Measurements from ENCODE around the gene SNX18. TPM values are rescaled to one million over a fixed set of nuclear protein-coding genes. Genes with fewer than 3 reads are reported as not detected.

The SNX18 gene, protein sequence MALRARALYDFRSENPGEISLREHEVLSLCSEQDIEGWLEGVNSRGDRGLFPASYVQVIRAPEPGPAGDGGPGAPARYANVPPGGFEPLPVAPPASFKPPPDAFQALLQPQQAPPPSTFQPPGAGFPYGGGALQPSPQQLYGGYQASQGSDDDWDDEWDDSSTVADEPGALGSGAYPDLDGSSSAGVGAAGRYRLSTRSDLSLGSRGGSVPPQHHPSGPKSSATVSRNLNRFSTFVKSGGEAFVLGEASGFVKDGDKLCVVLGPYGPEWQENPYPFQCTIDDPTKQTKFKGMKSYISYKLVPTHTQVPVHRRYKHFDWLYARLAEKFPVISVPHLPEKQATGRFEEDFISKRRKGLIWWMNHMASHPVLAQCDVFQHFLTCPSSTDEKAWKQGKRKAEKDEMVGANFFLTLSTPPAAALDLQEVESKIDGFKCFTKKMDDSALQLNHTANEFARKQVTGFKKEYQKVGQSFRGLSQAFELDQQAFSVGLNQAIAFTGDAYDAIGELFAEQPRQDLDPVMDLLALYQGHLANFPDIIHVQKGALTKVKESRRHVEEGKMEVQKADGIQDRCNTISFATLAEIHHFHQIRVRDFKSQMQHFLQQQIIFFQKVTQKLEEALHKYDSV
- polyA plus RNA-seq (2013, experiment 1 of 2): 9.7 TPM
- polyA plus RNA-seq (2013, experiment 2 of 2): 10.2 TPM

GRCh38 chr5:54517512-54518145 lies at the start of gene SNX18:
Gene SNX18, plus strand, starts transcription at chr5:54517759. Its CDS starts 194 bp downstream, at chr5:54517953.
- DNase-seq (ENCODE audit: low spot score): peak; percentile 88
- Histone ChIP-seq H3K18ac (ENCODE audit: low read length) (peak within 1 kb of the TSS; percentile 93), H2AK5ac (ENCODE audit: low read depth, low read length) (peak within 1 kb of the TSS; percentile 82), H2BK5ac (ENCODE audit: low read length) (peak within 1 kb of the TSS; percentile 83), H3K79me1 (ENCODE audit: low read depth, low read length) (peaks cover 8% of the 10 kb centered on the region), H3K27ac (replicated peaks; ENCODE audit: low read length) (peak within 1 kb of the TSS; percentile 54), H3K14ac (ENCODE audit: low read length) (peak within 1 kb of the TSS; percentile 75), H4K91ac (ENCODE audit: low read depth, low read length, poor library complexity) (peak within 1 kb of the TSS; percentile 57), H2BK15ac (ENCODE audit: low read length) (peak within 1 kb of the TSS; percentile 24), H3K4ac (ENCODE audit: low read length) (no peak within 1 kb of the TSS), H3K23ac (ENCODE audit: low read depth, low read length, poor library complexity) (peak within 1 kb of the TSS; percentile 90), H2BK12ac (ENCODE audit: low read length) (peak within 1 kb of the TSS; percentile 63), H4K8ac (ENCODE audit: low read depth, low read length) (no peak within 1 kb of the TSS), H3K4me3 (ENCODE audit: low read length in 2 of 2) (peak within 1 kb of the TSS; percentile 64 to 96), H3K36me3 (replicated peaks in 1 of 2; ENCODE audit: control insufficient read depth in 2 of 2, insufficient read depth in 2 of 2, low read length in 2 of 2) (peaks cover 2 to 31% of the 10 kb centered on the region in 2 donors), H3K9ac (ENCODE audit: low read depth, low read length, poor library complexity) (peak within 1 kb of the TSS; percentile 83), H2BK120ac (ENCODE audit: low read depth, low read length) (no peak within 1 kb of the TSS), H3K4me2 (ENCODE audit: insufficient read depth, low read length, poor library complexity, severe bottlenecking) (peak within 1 kb of the TSS; percentile 75), H2AFZ (ENCODE audit: low read length) (peak within 1 kb of the TSS; percentile 87), H3K27me3 (ENCODE audit: control insufficient read depth in 3 of 3, insufficient read depth in 3 of 3, low read depth in 1 of 3, low read length in 3 of 3) (peaks cover 0 to 3% (median 0%) of the 10 kb centered on the region in 3 experiments), H3K9me3 (replicated peaks in 1 of 2; ENCODE audit: control insufficient read depth in 2 of 2, insufficient read depth in 1 of 2, low read depth in 1 of 2, low read length in 2 of 2) (peaks cover 6 to 11% of the 10 kb centered on the region in 2 donors), H3K4me1 (ENCODE audit: control insufficient read depth in 2 of 2, insufficient read depth in 1 of 2, low read depth in 1 of 2, low read length in 2 of 2) (peaks cover 20 to 27% of the 10 kb centered on the region in 2 donors)
- no CpG with 5 or more reads among the region's 88 CpGs for WGBS, 2 donors (ENCODE audit: extremely low coverage in 2 of 2, insufficient read length in 2 of 2, insufficient replicate concordance in 1 of 2)

GRCh38 chr5:54469622-54470021 lies 47.9 kb upstream of the SNX18 start:
- no peak overlapping the region for H3K27ac ChIP-seq (replicated peaks; ENCODE audit: low read length)
- H3K4me3 ChIP-seq (ENCODE audit: low read length in 2 of 2): no peak overlapping the region
- no peak overlapping the region for H2AK5ac ChIP-seq (ENCODE audit: low read depth, low read length)
- H4K8ac ChIP-seq (ENCODE audit: low read depth, low read length): no peak overlapping the region
- H3K4ac ChIP-seq (ENCODE audit: low read length): no peak overlapping the region
- H3K4me1 ChIP-seq (ENCODE audit: control insufficient read depth in 2 of 2, insufficient read depth in 1 of 2, low read depth in 1 of 2, low read length in 2 of 2): no peaks in the 10 kb centered on the region
- WGBS, 2 donors (ENCODE audit: extremely low coverage in 2 of 2, insufficient read length in 2 of 2, insufficient replicate concordance in 1 of 2): no CpG with 5 or more reads among the region's 2 CpGs
- no peak overlapping the region for H2BK12ac ChIP-seq (ENCODE audit: low read length)
- H3K9ac ChIP-seq (ENCODE audit: low read depth, low read length, poor library complexity): no peak overlapping the region
- no peak overlapping the region for H3K18ac ChIP-seq (ENCODE audit: low read length)
- no peak overlapping the region for H2BK15ac ChIP-seq (ENCODE audit: low read length)
- H2BK120ac ChIP-seq (ENCODE audit: low read depth, low read length): no peak overlapping the region
- no peak overlapping the region for H4K91ac ChIP-seq (ENCODE audit: low read depth, low read length, poor library complexity)
- no peaks in the 10 kb centered on the region for H3K79me1 ChIP-seq (ENCODE audit: low read depth, low read length)
- no peak overlapping the region for H3K4me2 ChIP-seq (ENCODE audit: insufficient read depth, low read length, poor library complexity, severe bottlenecking)
- no peaks in the 10 kb centered on the region for H3K27me3 ChIP-seq (ENCODE audit: control insufficient read depth in 3 of 3, insufficient read depth in 3 of 3, low read depth in 1 of 3, low read length in 3 of 3)
- H3K23ac ChIP-seq (ENCODE audit: low read depth, low read length, poor library complexity): no peak overlapping the region
- H3K14ac ChIP-seq (ENCODE audit: low read length): no peak overlapping the region
- no peak overlapping the region for H2AFZ ChIP-seq (ENCODE audit: low read length)
- DNase-seq (ENCODE audit: low spot score): no peak
- H2BK5ac ChIP-seq (ENCODE audit: low read length): no peak overlapping the region
- no peaks in the 10 kb centered on the region for H3K36me3 ChIP-seq (replicated peaks in 1 of 2; ENCODE audit: control insufficient read depth in 2 of 2, insufficient read depth in 2 of 2, low read length in 2 of 2)
- H3K9me3 ChIP-seq (replicated peaks in 1 of 2; ENCODE audit: control insufficient read depth in 2 of 2, insufficient read depth in 1 of 2, low read depth in 1 of 2, low read length in 2 of 2): no peaks in the 10 kb centered on the region

- H3K18ac ChIP-seq (ENCODE audit: low read length): no peak overlapping the region
- DNase-seq (ENCODE audit: low spot score): no peak
- H3K23ac ChIP-seq (ENCODE audit: low read depth, low read length, poor library complexity): no peak overlapping the region
- H2BK120ac ChIP-seq (ENCODE audit: low read depth, low read length): no peak overlapping the region
- no peaks in the 10 kb centered on the region for H3K4me1 ChIP-seq (ENCODE audit: control insufficient read depth in 2 of 2, insufficient read depth in 1 of 2, low read depth in 1 of 2, low read length in 2 of 2)
- no peaks in the 10 kb centered on the region for H3K27me3 ChIP-seq (ENCODE audit: control insufficient read depth in 3 of 3, insufficient read depth in 3 of 3, low read depth in 1 of 3, low read length in 3 of 3)
- H2BK15ac ChIP-seq (ENCODE audit: low read length): no peak overlapping the region
- H3K4me2 ChIP-seq (ENCODE audit: insufficient read depth, low read length, poor library complexity, severe bottlenecking): no peak overlapping the region
- no peak overlapping the region for H3K4ac ChIP-seq (ENCODE audit: low read length)
- no peak overlapping the region for H3K14ac ChIP-seq (ENCODE audit: low read length)
- H3K79me1 ChIP-seq (ENCODE audit: low read depth, low read length): no peaks in the 10 kb centered on the region
- H4K8ac ChIP-seq (ENCODE audit: low read depth, low read length): no peak overlapping the region
- H3K36me3 ChIP-seq (replicated peaks in 1 of 2; ENCODE audit: control insufficient read depth in 2 of 2, insufficient read depth in 2 of 2, low read length in 2 of 2): no peaks in the 10 kb centered on the region
- no peak overlapping the region for H3K9ac ChIP-seq (ENCODE audit: low read depth, low read length, poor library complexity)
- H2BK12ac ChIP-seq (ENCODE audit: low read length): no peak overlapping the region
- H3K9me3 ChIP-seq (replicated peaks in 1 of 2; ENCODE audit: control insufficient read depth in 2 of 2, insufficient read depth in 1 of 2, low read depth in 1 of 2, low read length in 2 of 2): no peaks in the 10 kb centered on the region
- H3K27ac ChIP-seq (replicated peaks; ENCODE audit: low read length): no peak overlapping the region
- no peak overlapping the region for H2AK5ac ChIP-seq (ENCODE audit: low read depth, low read length)
- H2AFZ ChIP-seq (ENCODE audit: low read length): no peak overlapping the region
- no peak overlapping the region for H4K91ac ChIP-seq (ENCODE audit: low read depth, low read length, poor library complexity)
- H2BK5ac ChIP-seq (ENCODE audit: low read length): no peak overlapping the region
- no peak overlapping the region for H3K4me3 ChIP-seq (ENCODE audit: low read length in 2 of 2)
- WGBS, 2 donors (ENCODE audit: extremely low coverage in 2 of 2, insufficient read length in 2 of 2, insufficient replicate concordance in 1 of 2): no CpG with 5 or more reads among the region's 2 CpGs
Measured at GRCh38 chr5:54470128-54470527, 47.4 kb upstream of the SNX18 start.

DNA sequence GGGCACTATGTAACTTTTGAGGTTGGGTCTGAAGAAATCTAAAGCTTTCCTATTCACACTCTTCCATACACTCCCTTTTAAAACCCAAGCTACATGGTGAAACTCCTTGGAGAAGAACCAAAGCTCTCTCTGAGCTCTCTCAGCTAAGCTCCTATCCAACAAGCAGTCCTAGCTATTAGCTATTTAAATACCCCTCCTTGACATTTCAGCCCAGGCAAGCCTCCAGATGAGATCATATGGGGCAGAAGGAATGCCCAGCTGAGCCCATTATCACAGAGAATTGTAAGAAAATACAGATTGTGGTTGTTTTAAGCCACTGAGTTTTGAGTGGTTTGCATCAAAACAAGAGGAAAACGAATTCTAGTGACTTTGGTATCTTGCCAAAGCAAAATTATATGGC lies 46.9 kb upstream of the SNX18 start:
- Histone ChIP-seq H3K23ac (ENCODE audit: low read depth, low read length, poor library complexity) (no peak overlapping the region), H2BK12ac (ENCODE audit: low read length) (no peak overlapping the region), H3K4me1 (ENCODE audit: control insufficient read depth in 2 of 2, insufficient read depth in 1 of 2, low read depth in 1 of 2, low read length in 2 of 2) (no peaks in the 10 kb centered on the region), H3K4me2 (ENCODE audit: insufficient read depth, low read length, poor library complexity, severe bottlenecking) (no peak overlapping the region), H3K4ac (ENCODE audit: low read length) (no peak overlapping the region), H2BK5ac (ENCODE audit: low read length) (no peak overlapping the region), H3K4me3 (ENCODE audit: low read length in 2 of 2) (no peak overlapping the region), H3K14ac (ENCODE audit: low read length) (no peak overlapping the region), H3K27me3 (ENCODE audit: control insufficient read depth in 3 of 3, insufficient read depth in 3 of 3, low read depth in 1 of 3, low read length in 3 of 3) (no peaks in the 10 kb centered on the region), H4K91ac (ENCODE audit: low read depth, low read length, poor library complexity) (no peak overlapping the region), H4K8ac (ENCODE audit: low read depth, low read length) (no peak overlapping the region), H3K9ac (ENCODE audit: low read depth, low read length, poor library complexity) (no peak overlapping the region), H3K36me3 (replicated peaks in 1 of 2; ENCODE audit: control insufficient read depth in 2 of 2, insufficient read depth in 2 of 2, low read length in 2 of 2) (no peaks in the 10 kb centered on the region), H2AFZ (ENCODE audit: low read length) (no peak overlapping the region), H2BK120ac (ENCODE audit: low read depth, low read length) (no peak overlapping the region), H3K9me3 (replicated peaks in 1 of 2; ENCODE audit: control insufficient read depth in 2 of 2, insufficient read depth in 1 of 2, low read depth in 1 of 2, low read length in 2 of 2) (no peaks in the 10 kb centered on the region), H2BK15ac (ENCODE audit: low read length) (no peak overlapping the region), H2AK5ac (ENCODE audit: low read depth, low read length) (no peak overlapping the region), H3K27ac (replicated peaks; ENCODE audit: low read length) (no peak overlapping the region), H3K18ac (ENCODE audit: low read length) (no peak overlapping the region), H3K79me1 (ENCODE audit: low read depth, low read length) (no peaks in the 10 kb centered on the region)
- no peak for DNase-seq (ENCODE audit: low spot score)
- no CpG with 5 or more reads among the region's 1 CpG for WGBS, 2 donors (ENCODE audit: extremely low coverage in 2 of 2, insufficient read length in 2 of 2, insufficient replicate concordance in 1 of 2)
